GM19452 (cell line): Measurements from ENCODE around the gene MRRF.

Experiments
- ATAC-seq: cut with Tn5 transposase; IDR thresholded peaks from one replicate; pipeline ENCODE4 v1.9.1; 2021; ENCODE audit not compliant: unreplicated experiment

MRRF gene

DNA sequence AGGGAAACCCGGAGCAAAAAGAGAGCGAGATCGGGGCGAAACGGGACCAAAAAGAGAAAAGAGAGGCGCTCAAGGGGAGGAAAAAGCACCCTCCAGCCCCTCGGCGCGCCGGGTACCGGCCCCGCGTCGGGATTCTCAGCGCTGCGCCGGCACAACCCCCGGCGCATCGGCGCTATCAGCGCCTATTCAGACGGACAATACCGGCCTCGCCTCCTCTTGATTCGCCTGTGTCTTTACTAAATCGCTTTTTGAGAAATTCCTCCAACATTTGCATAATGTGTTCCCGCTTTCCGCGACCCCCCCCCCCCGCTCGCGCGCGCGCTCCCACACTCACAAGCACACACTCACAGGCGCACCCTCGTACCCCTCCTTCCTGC lies 36.5 kb upstream of the MRRF start:
- no peak for ATAC-seq

DNA sequence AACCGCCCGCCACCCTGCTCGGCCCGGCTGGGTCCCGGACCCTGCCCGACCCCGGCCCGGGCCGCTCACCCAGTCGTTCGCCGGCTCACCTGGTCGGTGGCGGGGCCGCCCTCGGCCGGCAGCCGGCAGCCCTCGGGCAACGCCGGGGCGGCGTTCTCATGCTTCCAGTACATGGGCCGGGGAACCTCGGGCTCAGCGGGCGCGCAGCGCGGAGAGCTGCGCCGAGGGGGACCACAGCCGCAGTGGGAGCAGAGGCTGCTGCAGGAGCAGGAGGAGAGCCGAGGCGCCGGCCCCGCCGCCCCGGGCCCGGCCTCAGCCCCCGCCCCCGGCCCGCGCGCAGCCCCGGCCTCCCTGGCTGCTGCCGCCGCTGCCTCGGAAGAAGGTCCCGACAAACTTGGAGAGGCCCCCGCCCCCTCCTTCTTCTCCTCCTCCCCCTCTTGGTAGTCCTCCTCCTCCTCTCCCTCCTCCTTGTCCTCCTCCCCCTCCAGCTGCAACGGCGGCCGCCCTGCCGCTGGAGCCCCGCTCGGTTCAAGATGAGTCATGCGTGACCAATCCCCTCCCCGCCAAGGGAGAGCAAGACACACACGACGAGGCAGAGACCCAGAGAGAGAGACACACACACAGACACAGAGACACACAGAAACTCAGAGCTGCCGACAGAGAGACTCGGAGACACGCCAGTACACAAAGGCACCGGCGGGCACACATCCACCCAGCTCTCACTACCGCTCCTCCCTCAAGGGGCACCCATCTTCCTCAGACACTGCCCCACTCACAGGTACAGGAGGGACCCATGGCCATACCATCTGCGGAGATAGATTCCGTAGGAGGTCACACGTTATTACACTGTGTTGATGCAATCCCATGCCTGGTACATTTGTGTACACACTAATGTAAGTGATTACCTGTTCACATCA lies 35.9 kb upstream of the MRRF start, which contains the start of gene LHX6:
Gene LHX6, minus strand, starts transcription at position 390 of the 917 bp plus-strand sequence. Its CDS starts 217 bp downstream, at position 173.
- ATAC-seq, result no peak

- ATAC-seq, result no peak
These were observed 35.2 kb upstream of the MRRF start for GRCh38 chr9:122229485-122229837.

DNA sequence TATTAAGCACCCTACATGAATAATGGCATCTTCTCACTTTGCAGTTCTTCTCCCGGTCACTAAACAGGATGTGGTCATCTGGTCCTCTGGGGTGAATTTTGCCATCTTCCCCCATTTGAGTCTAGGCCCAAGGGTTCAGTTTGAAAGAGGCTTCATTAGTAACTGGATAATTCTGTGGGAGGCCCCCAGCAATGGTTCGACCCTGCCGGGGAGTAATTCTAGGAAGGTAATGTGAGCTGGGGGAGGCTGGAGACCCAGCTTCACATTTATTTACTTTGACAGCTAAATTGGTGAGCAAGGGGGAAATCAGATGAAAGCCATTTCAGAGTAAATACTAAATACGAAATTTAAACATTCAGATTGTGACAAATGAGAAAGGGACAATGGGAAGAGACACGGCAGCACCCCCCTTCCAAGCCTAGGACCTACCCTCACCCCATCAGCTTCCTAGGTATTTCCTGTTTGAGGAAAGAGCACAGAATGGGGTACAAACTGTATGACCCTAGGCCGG lies 31.8 kb upstream of the MRRF start:
- ATAC-seq, result no peak

DNA sequence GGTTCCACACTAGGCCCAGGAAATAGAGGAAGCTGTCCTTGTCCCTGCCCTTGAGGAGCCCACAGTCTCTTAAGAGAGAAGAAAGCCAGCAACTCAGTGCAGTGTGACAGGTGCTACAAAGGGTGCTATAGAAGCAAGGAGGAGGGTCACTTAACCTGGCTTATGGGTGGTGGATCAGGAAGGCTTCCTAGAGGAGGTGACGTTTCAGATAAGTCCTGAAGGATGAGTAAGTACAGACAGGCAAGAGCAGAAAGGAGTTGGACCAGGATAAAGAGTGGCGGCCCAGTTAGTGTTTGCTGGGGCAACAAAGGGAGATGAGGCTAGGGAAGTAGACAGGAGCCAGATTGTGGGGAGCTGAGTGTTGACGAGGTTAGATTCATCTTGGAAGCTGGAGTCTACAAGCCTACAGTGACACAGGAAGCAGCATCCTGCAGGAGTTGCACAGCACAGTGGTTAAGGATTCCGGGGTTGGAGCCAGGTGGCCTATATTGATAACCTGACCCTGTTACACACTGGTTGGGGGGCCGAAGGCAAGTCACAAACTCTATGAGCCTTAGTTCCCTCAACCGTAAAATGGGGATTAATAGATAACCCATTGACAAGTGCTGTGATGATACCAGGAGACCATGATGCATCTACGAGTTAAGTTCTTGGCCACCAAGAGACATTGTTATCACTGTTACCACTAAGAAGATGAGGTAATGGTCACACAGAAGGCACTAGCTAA lies 30.5 kb upstream of the MRRF start:
- no peak for ATAC-seq

DNA sequence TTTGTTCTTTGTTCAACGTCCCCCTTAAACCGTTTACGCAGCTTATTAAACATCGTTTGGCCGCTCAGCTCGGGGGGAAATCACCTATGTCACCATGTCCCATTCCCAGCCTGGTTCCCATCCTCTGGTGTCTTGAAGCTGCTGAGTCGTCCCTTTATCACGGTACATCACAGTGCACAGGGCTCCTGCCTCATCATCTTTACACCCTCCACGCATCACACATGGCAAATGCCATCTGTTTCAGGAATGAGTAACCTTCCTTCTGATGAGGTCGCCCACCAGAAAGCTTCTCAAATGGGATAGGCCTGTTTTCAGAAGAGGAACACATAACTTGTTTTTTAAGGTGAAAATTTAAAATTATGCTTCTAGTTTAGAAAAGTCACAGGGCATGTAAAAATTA lies 28.0 kb upstream of the MRRF start:
- ATAC-seq, result no peak

- ATAC-seq, result no peak
These were observed 25.0 kb upstream of the MRRF start for GRCh38 chr9:122239722-122240121.

- ATAC-seq, result no peak
These were observed 20.3 kb upstream of the MRRF start for GRCh38 chr9:122244349-122244748.

DNA sequence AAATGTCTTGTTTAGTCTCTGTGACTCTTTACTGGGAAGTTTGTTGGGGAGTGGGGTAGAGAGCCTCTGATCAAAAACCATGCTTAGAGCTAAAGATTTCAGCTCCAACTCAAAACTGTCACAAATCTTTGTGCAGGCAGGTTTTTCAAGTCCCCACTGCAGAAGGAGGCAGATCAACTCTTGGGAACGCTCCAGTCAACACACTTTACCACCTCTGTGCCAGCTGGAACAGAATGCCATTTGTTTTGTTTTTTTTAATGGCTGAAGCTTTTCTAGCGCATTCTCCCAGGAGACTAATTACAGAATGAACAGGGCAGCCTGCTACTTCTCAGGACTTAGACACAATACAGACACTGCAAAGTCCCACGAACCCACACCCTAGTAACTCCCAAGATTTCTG lies 18.0 kb upstream of the MRRF start:
- ATAC-seq, result no peak

GRCh38 chr9:122248448-122248865 lies 16.2 kb upstream of the MRRF start:
- ATAC-seq, result no peak

- ATAC-seq, result no peak
These were observed 13.3 kb upstream of the MRRF start for GRCh38 chr9:122251351-122251750.

DNA sequence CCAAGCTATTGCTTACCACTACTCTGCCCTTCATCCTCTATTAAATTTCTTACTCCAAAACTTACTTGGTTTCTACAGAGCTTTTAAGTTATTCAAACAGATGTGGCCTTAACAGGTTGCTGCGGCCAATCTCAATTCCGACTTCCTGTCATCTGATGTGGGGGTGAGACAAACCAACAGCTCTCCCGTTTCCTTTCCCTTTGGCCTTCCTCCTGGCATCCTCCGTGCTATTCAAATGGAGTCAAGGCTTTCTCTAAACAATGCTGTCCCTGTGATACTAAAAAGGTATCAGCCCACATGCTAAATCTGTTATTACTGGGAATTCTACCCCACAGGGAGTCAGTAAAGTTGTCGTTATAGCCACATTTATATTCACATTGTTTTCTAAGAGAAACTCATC lies 11.9 kb upstream of the MRRF start:
- ATAC-seq, result no peak

DNA sequence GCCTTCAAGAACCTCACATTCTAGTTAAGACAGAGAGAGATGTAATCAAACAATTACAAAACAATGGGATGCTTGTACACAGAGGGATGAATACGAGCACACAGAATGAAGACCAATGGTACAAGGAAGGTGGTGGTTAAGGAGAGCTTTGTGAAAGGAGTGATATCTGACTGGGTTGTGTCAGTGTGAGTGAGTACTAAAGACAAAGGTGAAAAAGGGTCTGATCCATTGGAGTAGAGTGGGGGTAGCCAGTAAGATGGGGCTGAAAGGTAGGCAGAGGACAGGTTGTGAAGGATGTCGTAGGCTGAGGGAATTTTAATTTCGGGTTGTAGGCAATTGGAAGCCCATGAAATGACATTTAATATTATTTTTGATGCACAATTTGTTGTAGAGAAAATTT lies 9.9 kb upstream of the MRRF start:
- no peak for ATAC-seq

DNA sequence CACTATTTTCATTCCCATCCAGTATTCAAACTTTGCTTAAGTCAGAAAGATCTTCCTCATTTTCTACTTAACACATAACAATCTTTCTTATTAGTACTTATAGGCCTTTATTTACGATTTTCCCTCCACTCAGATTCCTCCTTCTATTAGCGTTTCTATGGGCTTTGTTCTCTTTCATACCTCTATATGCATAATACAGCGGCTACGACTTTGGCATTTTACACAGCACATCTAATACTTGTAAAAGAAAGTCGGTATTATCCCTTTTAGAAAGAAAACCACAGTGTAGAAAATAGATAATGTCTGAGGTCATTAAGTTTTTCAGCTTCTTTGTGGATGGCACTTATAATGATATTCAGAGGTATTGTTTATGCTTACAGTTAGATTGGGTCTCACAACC lies 8.5 kb upstream of the MRRF start:
- ATAC-seq, result no peak

- no peak for ATAC-seq
These were observed 5.7 kb upstream of the MRRF start for GRCh38 chr9:122258886-122259415.

DNA sequence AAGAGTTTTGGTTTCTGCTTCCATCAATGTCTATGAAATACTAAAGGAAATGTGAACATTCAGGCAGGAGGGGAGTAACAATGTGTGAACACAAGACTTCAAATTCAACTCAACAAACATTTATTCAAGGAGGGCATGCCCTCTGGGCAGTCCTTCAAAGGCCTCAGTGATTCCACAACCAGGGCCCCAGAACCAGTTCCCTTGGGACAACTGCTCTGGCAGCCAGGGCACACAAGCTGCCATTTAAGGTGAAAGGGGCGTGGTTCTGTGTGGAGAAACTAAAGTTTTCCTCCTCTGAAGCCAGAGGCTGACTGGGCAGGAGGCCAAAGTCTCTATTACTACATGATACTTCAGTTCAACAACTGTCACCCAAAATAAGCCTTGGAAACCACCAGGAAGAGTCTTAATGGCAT lies 3.2 kb upstream of the MRRF start:
- no peak for ATAC-seq

GRCh38 chr9:122262073-122262472 lies 2.6 kb upstream of the MRRF start:
- no peak for ATAC-seq

- no peak for ATAC-seq
These were observed 858 bp upstream of the MRRF start for GRCh38 chr9:122263699-122264349.

- peak; percentile 28 for ATAC-seq
These were observed 650 bp downstream of the MRRF start for GRCh38 chr9:122265149-122265915.

GRCh38 chr9:122268041-122268814 lies 3.5 kb downstream of the MRRF start:
- ATAC-seq, result no peak
